HepG2 (cell line): Measurements from ENCODE around the gene NXPE3. TPM values are rescaled to one million over a fixed set of nuclear protein-coding genes. Genes with fewer than 3 reads are reported as not detected.

Source experiments
- AGO2 ChIP-seq: fragments of 200-400 bp; formaldehyde crosslinking; optimal IDR thresholded peaks from 2 replicates; pipeline ENCODE3; 2017; ENCODE audit warnings: mild to moderate bottlenecking, low read depth, low read length, moderate library complexity
- ARNT ChIP-seq: fragments of 450-650 bp; IDR thresholded peaks from 2 replicates; pipeline ENCODE4 v1.6.1; 2017
- CEBPB ChIP-seq: IDR thresholded peaks from 2 replicates; pipeline ENCODE4 v1.6.1; 2011; ENCODE audit warnings: low read depth, low read length, improper control_type of control experiment, borderline replicate concordance
- FOXA1 ChIP-seq, 2 experiments: fragments of 450-650 bp in 1 of 2; sonication (generic) in 1 of 2; formaldehyde crosslinking in 1 of 2; IDR thresholded peaks; 2 replicates each; pipeline versions ENCODE4 v1.4.0 to v1.6.1; 2016 to 2020; ENCODE audit warnings: missing genetic modification reagents in 1 of 2
- MIER3 ChIP-seq: IDR thresholded peaks from 2 replicates; pipeline ENCODE4 v1.6.1; 2016; ENCODE audit warnings: missing compliant biosample characterization, borderline replicate concordance
- NCOR1 ChIP-seq: fragments of 200-600 bp; sonication (generic); IDR thresholded peaks from 2 replicates; pipeline ENCODE4 v1.7.0; 2017; ENCODE audit warnings: antibody characterized with exemption, low read length, borderline replicate concordance
- STAT5B ChIP-seq: sonication (generic); formaldehyde crosslinking; IDR thresholded peaks from 2 replicates; pipeline ENCODE4 v1.4.0; 2020; ENCODE audit warnings: missing genetic modification reagents
- ZNF333 ChIP-seq: sonication (generic); formaldehyde crosslinking; IDR thresholded peaks from 2 replicates; pipeline ENCODE4 v1.4.0; 2020; ENCODE audit warnings: mild to moderate bottlenecking, missing genetic modification reagents, borderline replicate concordance
- ZNF550 ChIP-seq: sonication (generic); formaldehyde crosslinking; IDR thresholded peaks from 2 replicates; pipeline ENCODE4 v1.4.0; 2020; ENCODE audit warnings: mild to moderate bottlenecking, missing genetic modification reagents, borderline replicate concordance
- ZNF605 ChIP-seq: sonication (generic); formaldehyde crosslinking; IDR thresholded peaks from 2 replicates; pipeline ENCODE4 v1.8.0; 2022; ENCODE audit warnings: mild to moderate bottlenecking, missing genetic modification reagents
- polyA plus RNA-seq, 8 experiments: library from polyadenylated mRNA; depleted of rRNA in 3 of 8; stranded (reverse) in 7 of 8; unstranded in 1 of 8; fragments of >200 nt; fragmentation: Illumina TruSeq in 4 of 8; extraction: Trizol in 4 of 8; gene quantifications; 2 replicates each; pipeline versions ENCODE4 v1.2.1 to v1.2.3, GENCODE V29; 2011 to 2016; ENCODE audit warnings: low read depth in 4 of 8, missing spikeins in 1 of 8, mixed read lengths in 1 of 8; ENCODE audit not compliant: insufficient read depth in 1 of 8
- total RNA-seq, 5 experiments: library from RNA; depleted of rRNA; stranded (reverse); fragments of >200 nt; fragmentation: Illumina TruSeq; extraction: Trizol; gene quantifications; 2 replicates each; pipeline ENCODE4 v1.2.3, GENCODE V29; 2016; ENCODE audit warnings: low read depth in 1 of 5
- TF ChIP-seq, protein P1 (sequence below): sonication (generic); formaldehyde crosslinking; IDR thresholded peaks from 2 replicates; pipeline ENCODE4 v1.5.1; 2020; ENCODE audit warnings: missing genetic modification reagents, mild to moderate bottlenecking, borderline replicate concordance
- TF ChIP-seq, protein P2 (sequence below): sonication (generic); formaldehyde crosslinking; IDR thresholded peaks from 2 replicates; pipeline ENCODE4 v1.4.0; 2020; ENCODE audit warnings: missing genetic modification reagents
- TF ChIP-seq, protein P3 (sequence below): sonication (generic); formaldehyde crosslinking; IDR thresholded peaks from 2 replicates; pipeline ENCODE4 v1.8.1; 2023; ENCODE audit warnings: mild to moderate bottlenecking, moderate library complexity, missing genetic modification reagents
- TF ChIP-seq, protein P4 (sequence below): sonication (generic); formaldehyde crosslinking; IDR thresholded peaks from 2 replicates; pipeline ENCODE4 v1.9.0; 2021; ENCODE audit warnings: missing genetic modification reagents, mild to moderate bottlenecking, borderline replicate concordance
- TF ChIP-seq, protein P5 (sequence below): sonication (generic); formaldehyde crosslinking; IDR thresholded peaks from 2 replicates; pipeline ENCODE4 v1.4.0; 2020; ENCODE audit warnings: missing genetic modification reagents
- TF ChIP-seq, protein P6 (sequence below): sonication (generic); formaldehyde crosslinking; IDR thresholded peaks from 2 replicates; pipeline ENCODE4 v1.4.0; 2020; ENCODE audit warnings: missing genetic modification reagents, low read depth, mild to moderate bottlenecking, borderline replicate concordance

Gene NXPE3
- total and polyA plus RNA-seq, 2 of the 13 experiments (the other 11 are each of a cell fraction or from before 2014, with no cell fraction given), result 3.5 to 4.7 TPM

DNA sequence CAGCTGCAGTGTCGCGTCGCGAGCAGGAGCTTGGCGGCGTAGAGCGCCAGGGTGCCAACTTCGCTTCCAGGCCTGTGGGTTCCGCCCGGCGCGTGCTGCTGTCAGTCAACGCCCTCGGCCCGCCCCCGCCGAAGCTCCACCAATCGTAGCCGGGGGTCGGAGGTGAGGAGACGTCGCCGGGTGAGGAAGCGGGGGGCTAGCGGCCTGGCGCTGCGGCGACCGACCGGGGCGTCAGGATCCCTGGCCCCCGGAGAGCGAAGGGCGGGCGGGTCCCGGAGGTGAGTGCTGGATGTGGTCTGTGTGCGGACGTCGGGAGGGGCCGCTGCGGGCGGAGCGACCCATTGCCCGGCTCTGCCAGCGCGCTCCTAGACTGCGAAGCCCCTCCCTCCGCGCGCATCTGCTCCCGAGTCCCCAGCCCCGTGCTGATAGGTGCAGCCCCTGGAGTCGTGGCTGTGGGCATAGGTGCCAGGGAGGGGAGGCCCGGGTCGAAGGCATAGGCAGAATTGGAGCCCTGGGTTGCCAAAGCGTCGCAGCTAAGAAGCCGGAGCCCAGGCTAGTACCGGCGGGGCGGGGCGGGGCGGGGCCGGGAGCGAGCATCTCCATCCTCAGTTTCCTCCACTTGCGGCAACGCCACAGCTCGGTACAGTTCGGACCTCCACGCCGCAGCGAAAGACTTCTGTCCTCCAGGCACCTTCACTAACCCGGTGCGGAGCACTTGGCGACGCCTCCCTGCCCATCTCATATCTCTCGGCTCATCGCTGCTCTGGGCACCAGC, at the start of gene NXPE3 (continued):
- TF ChIP-seq, protein P1, sequence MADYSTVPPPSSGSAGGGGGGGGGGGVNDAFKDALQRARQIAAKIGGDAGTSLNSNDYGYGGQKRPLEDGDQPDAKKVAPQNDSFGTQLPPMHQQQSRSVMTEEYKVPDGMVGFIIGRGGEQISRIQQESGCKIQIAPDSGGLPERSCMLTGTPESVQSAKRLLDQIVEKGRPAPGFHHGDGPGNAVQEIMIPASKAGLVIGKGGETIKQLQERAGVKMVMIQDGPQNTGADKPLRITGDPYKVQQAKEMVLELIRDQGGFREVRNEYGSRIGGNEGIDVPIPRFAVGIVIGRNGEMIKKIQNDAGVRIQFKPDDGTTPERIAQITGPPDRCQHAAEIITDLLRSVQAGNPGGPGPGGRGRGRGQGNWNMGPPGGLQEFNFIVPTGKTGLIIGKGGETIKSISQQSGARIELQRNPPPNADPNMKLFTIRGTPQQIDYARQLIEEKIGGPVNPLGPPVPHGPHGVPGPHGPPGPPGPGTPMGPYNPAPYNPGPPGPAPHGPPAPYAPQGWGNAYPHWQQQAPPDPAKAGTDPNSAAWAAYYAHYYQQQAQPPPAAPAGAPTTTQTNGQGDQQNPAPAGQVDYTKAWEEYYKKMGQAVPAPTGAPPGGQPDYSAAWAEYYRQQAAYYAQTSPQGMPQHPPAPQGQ (CRISPR knock-in tag), result no peak
- TF ChIP-seq NCOR1, result no peak
- TF ChIP-seq CEBPB, result no peak
- TF ChIP-seq ZNF605 (CRISPR knock-in tag), result no peak
- no peak for TF ChIP-seq ZNF550 (CRISPR knock-in tag)
- no peak for TF ChIP-seq FOXA1 (IDR thresholded peaks at IDR 0.05)
- peak; percentile 21; the same call in 1 of the 2 replicates for TF ChIP-seq FOXA1 (CRISPR knock-in tag; IDR thresholded peaks at IDR 0.05)
- TF ChIP-seq, protein P2, sequence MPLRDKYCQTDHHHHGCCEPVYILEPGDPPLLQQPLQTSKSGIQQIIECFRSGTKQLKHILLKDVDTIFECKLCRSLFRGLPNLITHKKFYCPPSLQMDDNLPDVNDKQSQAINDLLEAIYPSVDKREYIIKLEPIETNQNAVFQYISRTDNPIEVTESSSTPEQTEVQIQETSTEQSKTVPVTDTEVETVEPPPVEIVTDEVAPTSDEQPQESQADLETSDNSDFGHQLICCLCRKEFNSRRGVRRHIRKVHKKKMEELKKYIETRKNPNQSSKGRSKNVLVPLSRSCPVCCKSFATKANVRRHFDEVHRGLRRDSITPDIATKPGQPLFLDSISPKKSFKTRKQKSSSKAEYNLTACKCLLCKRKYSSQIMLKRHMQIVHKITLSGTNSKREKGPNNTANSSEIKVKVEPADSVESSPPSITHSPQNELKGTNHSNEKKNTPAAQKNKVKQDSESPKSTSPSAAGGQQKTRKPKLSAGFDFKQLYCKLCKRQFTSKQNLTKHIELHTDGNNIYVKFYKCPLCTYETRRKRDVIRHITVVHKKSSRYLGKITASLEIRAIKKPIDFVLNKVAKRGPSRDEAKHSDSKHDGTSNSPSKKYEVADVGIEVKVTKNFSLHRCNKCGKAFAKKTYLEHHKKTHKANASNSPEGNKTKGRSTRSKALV (CRISPR knock-in tag), result peak; percentile 41; the same call in 1 of the 2 replicates
- TF ChIP-seq AGO2, result no peak
- TF ChIP-seq ZNF333, result no peak
- no peak for TF ChIP-seq ARNT
- peak; percentile 15; the same call in 1 of the 2 replicates for TF ChIP-seq MIER3
- TF ChIP-seq, protein P3, sequence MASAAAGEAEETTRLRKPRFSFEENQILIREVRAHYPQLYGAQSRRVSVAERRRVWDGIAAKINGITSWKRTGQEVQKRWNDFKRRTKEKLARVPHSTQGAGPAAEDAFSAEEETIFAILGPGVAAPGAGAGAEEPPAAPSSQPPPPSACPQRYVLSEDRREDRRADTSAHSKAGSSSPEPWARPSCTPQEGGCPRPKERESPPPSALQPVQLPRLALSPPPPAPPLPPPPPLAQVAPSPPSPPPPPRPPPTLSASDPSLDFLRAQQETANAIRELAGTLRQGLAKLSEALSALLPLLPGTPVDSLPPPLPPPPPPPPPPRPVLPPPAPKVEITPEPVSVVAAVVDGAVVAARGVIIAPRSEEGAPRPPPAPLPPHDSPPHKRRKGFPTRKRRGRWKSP (CRISPR knock-in tag), result peak; percentile 84
- TF ChIP-seq, protein P4, sequence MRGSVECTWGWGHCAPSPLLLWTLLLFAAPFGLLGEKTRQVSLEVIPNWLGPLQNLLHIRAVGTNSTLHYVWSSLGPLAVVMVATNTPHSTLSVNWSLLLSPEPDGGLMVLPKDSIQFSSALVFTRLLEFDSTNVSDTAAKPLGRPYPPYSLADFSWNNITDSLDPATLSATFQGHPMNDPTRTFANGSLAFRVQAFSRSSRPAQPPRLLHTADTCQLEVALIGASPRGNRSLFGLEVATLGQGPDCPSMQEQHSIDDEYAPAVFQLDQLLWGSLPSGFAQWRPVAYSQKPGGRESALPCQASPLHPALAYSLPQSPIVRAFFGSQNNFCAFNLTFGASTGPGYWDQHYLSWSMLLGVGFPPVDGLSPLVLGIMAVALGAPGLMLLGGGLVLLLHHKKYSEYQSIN (CRISPR knock-in tag), result no peak
- no peak for TF ChIP-seq STAT5B (CRISPR knock-in tag)
- TF ChIP-seq, protein P5, sequence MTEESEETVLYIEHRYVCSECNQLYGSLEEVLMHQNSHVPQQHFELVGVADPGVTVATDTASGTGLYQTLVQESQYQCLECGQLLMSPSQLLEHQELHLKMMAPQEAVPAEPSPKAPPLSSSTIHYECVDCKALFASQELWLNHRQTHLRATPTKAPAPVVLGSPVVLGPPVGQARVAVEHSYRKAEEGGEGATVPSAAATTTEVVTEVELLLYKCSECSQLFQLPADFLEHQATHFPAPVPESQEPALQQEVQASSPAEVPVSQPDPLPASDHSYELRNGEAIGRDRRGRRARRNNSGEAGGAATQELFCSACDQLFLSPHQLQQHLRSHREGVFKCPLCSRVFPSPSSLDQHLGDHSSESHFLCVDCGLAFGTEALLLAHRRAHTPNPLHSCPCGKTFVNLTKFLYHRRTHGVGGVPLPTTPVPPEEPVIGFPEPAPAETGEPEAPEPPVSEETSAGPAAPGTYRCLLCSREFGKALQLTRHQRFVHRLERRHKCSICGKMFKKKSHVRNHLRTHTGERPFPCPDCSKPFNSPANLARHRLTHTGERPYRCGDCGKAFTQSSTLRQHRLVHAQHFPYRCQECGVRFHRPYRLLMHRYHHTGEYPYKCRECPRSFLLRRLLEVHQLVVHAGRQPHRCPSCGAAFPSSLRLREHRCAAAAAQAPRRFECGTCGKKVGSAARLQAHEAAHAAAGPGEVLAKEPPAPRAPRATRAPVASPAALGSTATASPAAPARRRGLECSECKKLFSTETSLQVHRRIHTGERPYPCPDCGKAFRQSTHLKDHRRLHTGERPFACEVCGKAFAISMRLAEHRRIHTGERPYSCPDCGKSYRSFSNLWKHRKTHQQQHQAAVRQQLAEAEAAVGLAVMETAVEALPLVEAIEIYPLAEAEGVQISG, result peak; percentile 31
- TF ChIP-seq, protein P6, sequence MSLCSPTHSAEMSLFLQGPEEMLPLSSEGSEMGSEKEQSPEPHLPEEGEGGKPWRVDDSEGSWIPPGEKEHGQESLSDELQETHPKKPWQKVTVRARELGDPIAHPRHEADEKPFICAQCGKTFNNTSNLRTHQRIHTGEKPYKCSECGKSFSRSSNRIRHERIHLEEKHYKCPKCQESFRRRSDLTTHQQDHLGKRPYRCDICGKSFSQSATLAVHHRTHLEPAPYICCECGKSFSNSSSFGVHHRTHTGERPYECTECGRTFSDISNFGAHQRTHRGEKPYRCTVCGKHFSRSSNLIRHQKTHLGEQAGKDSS (CRISPR knock-in tag), result no peak
